ENCODE data around the gene PLCB1.

The PLCB1 gene

GRCh38 chr20:8536262-8536618 lies 404.2 kb downstream of the PLCB1 start:
- no peak for TF ChIP-seq GATA2 (IDR thresholded peaks at IDR 0.05; ENCODE audit: low read depth, low read length)
- TF ChIP-seq GATA3 (IDR thresholded peaks at IDR 0.05; ENCODE audit: low read depth, low read length): no peak

DNA sequence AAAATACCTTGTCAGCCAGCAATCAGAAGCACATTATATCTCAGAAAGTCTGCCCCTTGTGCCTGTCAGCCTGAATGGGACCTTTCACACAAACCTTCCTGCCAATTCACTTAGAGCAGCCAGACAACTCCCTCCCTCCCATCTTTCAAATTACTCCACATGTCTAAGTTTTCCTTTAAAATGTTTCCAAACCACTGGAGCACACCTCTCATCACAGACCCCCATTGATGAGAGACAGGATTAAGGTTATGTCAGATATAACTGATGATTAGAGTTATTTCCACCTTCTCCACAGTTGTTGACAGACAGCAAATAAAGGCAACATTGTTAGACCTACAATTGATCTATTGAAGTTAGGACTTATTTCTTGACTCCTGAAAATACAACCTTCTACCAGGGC lies 408.4 kb downstream of the PLCB1 start:
- TF ChIP-seq GATA3 (IDR thresholded peaks at IDR 0.05; ENCODE audit: low read depth, low read length) (no peak), GATA2 (IDR thresholded peaks at IDR 0.05; ENCODE audit: low read depth, low read length) (no peak)

DNA sequence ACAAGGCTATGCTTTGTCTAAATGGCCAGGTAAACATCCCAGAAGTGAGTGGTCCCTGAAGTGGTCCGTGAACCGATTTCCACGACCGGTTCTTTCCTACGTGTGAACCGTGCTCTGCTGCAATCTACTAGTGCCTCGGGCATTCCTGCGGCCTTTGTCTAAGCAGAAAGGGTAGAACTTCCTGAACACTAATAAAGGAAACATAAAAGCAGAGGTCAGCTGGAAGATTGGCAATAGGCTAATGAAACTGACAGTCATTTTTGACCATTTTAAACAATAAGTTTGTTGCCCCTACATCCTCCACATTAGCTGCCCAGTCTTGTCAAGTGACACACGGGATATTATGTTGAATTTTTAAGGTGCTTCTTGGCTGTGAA lies 410.0 kb downstream of the PLCB1 start:
- TF ChIP-seq GATA2 (IDR thresholded peaks at IDR 0.05; ENCODE audit: low read depth, low read length) (no peak), GATA3 (IDR thresholded peaks at IDR 0.05; ENCODE audit: low read depth, low read length) (no peak)

GRCh38 chr20:8545212-8545611 lies 413.1 kb downstream of the PLCB1 start:
- TF ChIP-seq GATA3 (IDR thresholded peaks at IDR 0.05; ENCODE audit: low read depth, low read length) (no peak), GATA2 (IDR thresholded peaks at IDR 0.05; ENCODE audit: low read depth, low read length) (no peak)

- no peak for TF ChIP-seq GATA2 (IDR thresholded peaks at IDR 0.05; ENCODE audit: low read depth, low read length)
- no peak for TF ChIP-seq GATA3 (IDR thresholded peaks at IDR 0.05; ENCODE audit: low read depth, low read length)
Observed at GRCh38 chr20:8547035-8547650, 415.1 kb downstream of the PLCB1 start.

DNA sequence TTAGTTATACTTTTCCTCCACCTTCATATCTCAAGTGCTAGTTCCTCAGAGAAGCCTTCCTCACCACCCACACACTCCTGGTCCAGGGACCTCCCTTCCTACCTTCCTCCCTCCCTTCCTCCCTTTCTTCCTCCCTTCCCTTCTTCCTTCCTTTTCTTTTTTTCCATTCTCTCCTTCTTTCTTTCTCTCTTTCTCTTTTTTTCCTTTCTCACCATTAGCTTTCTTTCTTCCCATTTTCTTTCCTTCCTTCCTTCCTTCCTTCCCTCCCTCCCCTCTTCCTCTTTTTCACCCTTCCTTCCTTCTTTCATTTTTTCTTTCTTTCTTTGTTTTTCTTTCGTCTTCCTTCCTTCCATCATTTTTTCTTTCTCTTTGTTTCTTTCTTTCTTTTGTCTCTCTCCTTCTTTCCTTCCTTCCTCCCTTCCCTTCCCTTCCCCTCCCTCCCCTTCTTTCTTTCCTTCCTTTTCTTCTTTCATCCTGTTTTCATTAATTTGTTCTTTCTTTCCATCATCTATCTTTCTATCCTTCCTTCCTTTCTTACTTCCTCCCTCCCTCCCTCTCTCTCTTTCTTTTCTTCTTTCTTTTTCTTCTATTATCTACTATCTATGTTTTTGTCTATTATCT lies 416.0 kb downstream of the PLCB1 start:
- no peak for TF ChIP-seq GATA2 (IDR thresholded peaks at IDR 0.05; ENCODE audit: low read depth, low read length)
- no peak for TF ChIP-seq GATA3 (IDR thresholded peaks at IDR 0.05; ENCODE audit: low read depth, low read length)

- TF ChIP-seq GATA3 (IDR thresholded peaks at IDR 0.05; ENCODE audit: low read depth, low read length) (no peak), GATA2 (IDR thresholded peaks at IDR 0.05; ENCODE audit: low read depth, low read length) (no peak)
Observed at GRCh38 chr20:8549192-8549591, 417.1 kb downstream of the PLCB1 start.

GRCh38 chr20:8557711-8558110 lies 425.6 kb downstream of the PLCB1 start:
- TF ChIP-seq GATA2 (IDR thresholded peaks at IDR 0.05; ENCODE audit: low read depth, low read length): no peak
- TF ChIP-seq GATA3 (IDR thresholded peaks at IDR 0.05; ENCODE audit: low read depth, low read length): no peak

DNA sequence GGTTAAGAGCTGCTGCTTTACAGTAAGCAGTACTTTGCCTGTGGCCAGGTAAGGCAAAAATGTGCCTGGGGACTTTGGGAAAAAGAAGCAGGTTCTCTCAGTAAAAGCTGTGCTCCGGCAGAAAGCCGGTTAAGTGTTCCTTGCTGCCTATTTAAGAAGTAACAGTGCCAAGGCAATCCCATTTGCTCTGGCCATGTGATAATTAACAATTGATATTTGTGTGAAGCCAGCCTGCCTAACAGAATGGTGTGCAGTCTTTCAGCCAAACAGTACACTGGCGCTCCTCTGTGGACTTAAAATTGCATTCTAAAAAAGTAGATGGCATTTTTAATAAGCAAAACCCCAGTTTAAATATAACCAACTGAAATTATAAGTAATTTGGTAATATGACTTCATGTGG lies 430.3 kb downstream of the PLCB1 start:
- no peak for TF ChIP-seq GATA2 (IDR thresholded peaks at IDR 0.05; ENCODE audit: low read depth, low read length)
- no peak for TF ChIP-seq GATA3 (IDR thresholded peaks at IDR 0.05; ENCODE audit: low read depth, low read length)

GRCh38 chr20:8568075-8568474 lies 436.0 kb downstream of the PLCB1 start:
- TF ChIP-seq GATA3 (IDR thresholded peaks at IDR 0.05; ENCODE audit: low read depth, low read length) (no peak), GATA2 (IDR thresholded peaks at IDR 0.05; ENCODE audit: low read depth, low read length) (no peak)

GRCh38 chr20:8569766-8570165 lies 437.7 kb downstream of the PLCB1 start:
- TF ChIP-seq GATA2 (IDR thresholded peaks at IDR 0.05; ENCODE audit: low read depth, low read length): no peak
- TF ChIP-seq GATA3 (IDR thresholded peaks at IDR 0.05; ENCODE audit: low read depth, low read length): no peak

DNA sequence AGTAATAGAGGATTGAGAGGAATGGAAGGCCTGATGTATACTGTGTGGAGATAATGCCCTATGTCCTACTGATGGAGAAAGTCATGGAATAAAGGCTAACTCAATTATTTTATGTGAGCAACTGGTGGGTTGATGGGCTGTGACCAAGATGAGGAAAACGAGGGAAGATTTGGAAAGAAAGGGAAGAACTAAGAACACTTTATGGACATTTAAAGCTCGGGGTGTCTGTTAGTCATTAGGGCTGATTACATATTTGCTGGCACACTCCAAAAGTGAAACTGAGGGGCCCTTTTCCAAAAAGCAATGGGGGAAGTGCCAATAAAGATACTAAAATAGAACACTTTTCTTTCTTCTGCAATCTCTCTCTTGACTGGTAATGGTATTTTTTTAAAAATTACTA lies 439.5 kb downstream of the PLCB1 start:
- TF ChIP-seq GATA2 (IDR thresholded peaks at IDR 0.05; ENCODE audit: low read depth, low read length) (no peak), GATA3 (IDR thresholded peaks at IDR 0.05; ENCODE audit: low read depth, low read length) (no peak)

DNA sequence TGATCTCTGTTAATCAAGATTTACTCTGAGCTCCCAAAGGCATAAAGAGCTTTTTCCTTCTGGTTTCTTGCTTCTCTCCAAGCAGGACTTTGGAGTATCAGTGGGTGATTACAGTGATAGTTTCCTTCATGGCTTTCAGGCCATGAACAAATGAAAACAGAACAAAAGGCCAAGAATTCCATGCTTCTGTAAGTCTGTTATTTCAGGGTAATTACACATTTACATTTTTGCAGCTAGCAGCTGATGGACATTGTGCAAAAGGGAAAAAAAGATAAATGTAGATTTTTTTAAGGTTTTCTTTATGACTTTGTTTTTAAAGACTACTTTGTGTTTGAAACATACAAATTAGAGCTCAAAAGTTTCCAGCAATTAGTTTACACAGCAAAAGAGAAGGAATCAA lies 441.6 kb downstream of the PLCB1 start:
- no peak for TF ChIP-seq GATA2 (IDR thresholded peaks at IDR 0.05; ENCODE audit: low read depth, low read length)
- no peak for TF ChIP-seq GATA3 (IDR thresholded peaks at IDR 0.05; ENCODE audit: low read depth, low read length)

DNA sequence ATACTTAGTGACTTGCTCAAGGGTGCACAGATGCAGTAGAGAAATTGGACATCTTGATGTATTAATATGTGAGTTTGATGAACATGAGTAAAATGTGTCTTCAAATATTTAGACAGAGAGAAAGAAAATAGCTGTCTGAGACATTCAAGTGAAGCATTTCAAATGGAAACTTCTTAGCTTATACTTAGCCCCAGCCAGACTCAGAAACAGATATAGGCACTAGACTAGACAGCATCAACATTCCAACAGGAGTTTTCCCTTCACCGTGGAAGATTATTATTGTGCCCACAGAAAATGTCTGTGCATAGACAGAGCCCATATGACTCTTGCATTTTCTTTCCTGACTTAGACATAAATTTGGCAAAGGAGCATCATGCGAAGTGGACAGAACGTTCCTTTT lies 443.0 kb downstream of the PLCB1 start:
- no peak for TF ChIP-seq GATA2 (IDR thresholded peaks at IDR 0.05; ENCODE audit: low read depth, low read length)
- no peak for TF ChIP-seq GATA3 (IDR thresholded peaks at IDR 0.05; ENCODE audit: low read depth, low read length)

GRCh38 chr20:8578161-8578865 lies 446.2 kb downstream of the PLCB1 start:
- no peak for TF ChIP-seq GATA2 (IDR thresholded peaks at IDR 0.05; ENCODE audit: low read depth, low read length)
- no peak for TF ChIP-seq GATA3 (IDR thresholded peaks at IDR 0.05; ENCODE audit: low read depth, low read length)
